Body of pancreas (tissue), 4 donors: ENCODE data around the gene TMEM200C. TPM values are rescaled to one million over a fixed set of nuclear protein-coding genes. Genes with fewer than 3 reads are reported as not detected.

ENCODE experiments used
- ATAC-seq: fragments of 150-250 bp; one replicate; pipeline ENCODE4 v1.9.1; 2016
- DNase-seq, 4 donors: peaks; one replicate each; pipeline ENCODE4 v3.0.0-alpha.2; 2019
- H3K27ac ChIP-seq, 4 donors: fragments of 200-600 bp; sonication (generic); 1 replicate in 3 of 4; 2 replicates in 1 of 4; pipeline versions ENCODE4 v1.5.1 to v1.6.1; 2016 to 2019; ENCODE audit warnings: mild to moderate bottlenecking in 1 of 4, mixed read lengths in 1 of 4, moderate library complexity in 1 of 4
- H3K27me3 ChIP-seq, 2 donors: fragments of 200-600 bp; sonication (generic); one replicate each; pipeline ENCODE4 v1.6.0; 2016; ENCODE audit warnings: mild to moderate bottlenecking in 1 of 2
- H3K36me3 ChIP-seq, 2 donors: fragments of 200-600 bp; sonication (generic); replicated peaks in 1 of 2; 2 replicates each; pipeline ENCODE4 v1.5.1; 2016; ENCODE audit warnings: low read depth in 2 of 2; ENCODE audit not compliant: insufficient read depth in 1 of 2
- H3K4me1 ChIP-seq: fragments of 200-600 bp; sonication (generic); one replicate; pipeline ENCODE4 v1.6.0; 2016
- H3K4me3 ChIP-seq, 2 donors: fragments of 200-600 bp; sonication (generic); 1 replicate in 1 of 2; 2 replicates in 1 of 2; pipeline ENCODE4 v1.5.1; 2016 to 2019
- H3K9me3 ChIP-seq, 3 donors: fragments of 200-600 bp; sonication (generic); 1 replicate in 2 of 3; 2 replicates in 1 of 3; pipeline ENCODE4 v1.5.1; 2016
- CTCF ChIP-seq, 7 experiments: fragments of 450-650 bp in 4 of 7; fragments of 200-600 bp in 3 of 7; sonication (generic) in 3 of 7; IDR thresholded peaks; one replicate each; pipeline ENCODE4 v1.5.1; 2016 to 2019; ENCODE audit warnings: antibody characterized with exemption in 7 of 7
- POLR2A ChIP-seq, 3 donors: fragments of 450-650 bp; IDR thresholded peaks; one replicate each; pipeline ENCODE4 v1.6.1; 2016; ENCODE audit warnings: antibody characterized with exemption in 3 of 3, mild to moderate bottlenecking in 2 of 3
- WGBS, 2 donors: methylation state at CpG; one replicate each; pipeline ENCODE4 v1.1.5; 2017; 5-methylcytosine and 5-hydroxymethylcytosine counted together
- intact Hi-C: fragments of 100-400 bp; cut with DNase I; formaldehyde crosslinking; loops from one replicate; pipeline ENCODE4 v1.15.1; 2023
- total RNA-seq, 2 donors: library from RNA; depleted of rRNA; stranded (reverse); fragments of >200 nt; gene quantifications; one replicate each; pipeline ENCODE4 v1.1.0, GENCODE V29; 2016

The TMEM200C gene
- total RNA-seq, 2 donors from 2014 or later = 0.78 TPM; not detected in 1

- no peak overlapping the region for H3K27ac ChIP-seq
- ATAC-seq (no peak), DNase-seq (no peak)
- intact Hi-C loops = no loop called here
- TF ChIP-seq POLR2A (IDR thresholded peaks at IDR 0.05) (no peak), CTCF (IDR thresholded peaks at IDR 0.05) (no peak)
- no peak overlapping the region for H3K4me3 ChIP-seq
- H3K36me3 ChIP-seq = no peaks in the 10 kb centered on the region
- no peaks in the 10 kb centered on the region for H3K4me1 ChIP-seq
- no peaks in the 10 kb centered on the region for H3K9me3 ChIP-seq
- WGBS, 2 donors = 75 to 83% methylated on average over 4 to 7 of the region's 7 CpGs
- H3K27me3 ChIP-seq = no peaks in the 10 kb centered on the region
These were observed 44.7 kb upstream of the TMEM200C start for GRCh38 chr18:5939801-5940667.

GRCh38 chr18:5937795-5938194 is 42.5 kb upstream of the TMEM200C start:
- intact Hi-C loops = no loop called here
- Histone ChIP-seq H3K27me3 (no peaks in the 10 kb centered on the region), H3K9me3 (no peaks in the 10 kb centered on the region), H3K4me3 (no peak overlapping the region), H3K27ac (no peak overlapping the region), H3K36me3 (no peaks in the 10 kb centered on the region), H3K4me1 (no peaks in the 10 kb centered on the region)
- ATAC-seq (no peak), DNase-seq (no peak)
- 73 to 82% methylated on average over 3 of the region's 3 CpGs for WGBS, 2 donors
- TF ChIP-seq CTCF (IDR thresholded peaks at IDR 0.05) (no peak), POLR2A (IDR thresholded peaks at IDR 0.05) (no peak)

- DNase-seq (no peak), ATAC-seq (no peak)
- no peaks in the 10 kb centered on the region for H3K9me3 ChIP-seq
- H3K27ac ChIP-seq = no peak overlapping the region
- no peaks in the 10 kb centered on the region for H3K27me3 ChIP-seq
- no peak overlapping the region for H3K4me3 ChIP-seq
- no peak for TF ChIP-seq POLR2A (IDR thresholded peaks at IDR 0.05)
- TF ChIP-seq CTCF (IDR thresholded peaks at IDR 0.05) = no peak
- intact Hi-C loops = no loop called here
- 83 to 94% methylated on average over 7 of the region's 7 CpGs for WGBS, 2 donors
- H3K4me1 ChIP-seq = no peaks in the 10 kb centered on the region
- no peaks in the 10 kb centered on the region for H3K36me3 ChIP-seq
These were observed 41.8 kb upstream of the TMEM200C start for GRCh38 chr18:5937121-5937520.

GRCh38 chr18:5930789-5931188 is 35.5 kb upstream of the TMEM200C start:
- Histone ChIP-seq H3K27me3 (no peaks in the 10 kb centered on the region), H3K9me3 (no peaks in the 10 kb centered on the region), H3K4me1 (no peaks in the 10 kb centered on the region), H3K27ac (no peak overlapping the region), H3K4me3 (no peak overlapping the region), H3K36me3 (no peaks in the 10 kb centered on the region)
- WGBS, 2 donors = 28 to 42% methylated on average over 2 of the region's 2 CpGs
- ATAC-seq (no peak), DNase-seq (no peak)
- intact Hi-C loops = no loop called here
- no peak for TF ChIP-seq CTCF (IDR thresholded peaks at IDR 0.05)
